ENCODE data around the gene MRPS2.
"Not testable (repeated sequence)": the region's sequence is repeated elsewhere in the genome, so short reads cannot be mapped to it uniquely, and the experiment has no call there.

MRPS2 gene

GRCh38 chr9:135531096-135531495 lies 30.6 kb downstream of the MRPS2 start:
- no peak for DNase-seq (ENCODE audit: low read depth, low spot score)

GRCh38 chr9:135533113-135533512 lies 32.6 kb downstream of the MRPS2 start:
- no peak for DNase-seq (ENCODE audit: low read depth, low spot score)

- DNase-seq (ENCODE audit: low read depth, low spot score), result no peak
These were observed 33.2 kb downstream of the MRPS2 start for GRCh38 chr9:135533674-135534073.

GRCh38 chr9:135534192-135534711 lies 33.8 kb downstream of the MRPS2 start:
- DNase-seq (ENCODE audit: low read depth, low spot score), result peak; percentile 67

- not testable (repeated sequence) for DNase-seq (ENCODE audit: low read depth, low spot score)
These were observed 34.3 kb downstream of the MRPS2 start for GRCh38 chr9:135534826-135535225.

- DNase-seq (ENCODE audit: low read depth, low spot score), result not testable (repeated sequence)
These were observed 35.1 kb downstream of the MRPS2 start for GRCh38 chr9:135535631-135536030.

- no peak for DNase-seq (ENCODE audit: low read depth, low spot score)
These were observed 35.7 kb downstream of the MRPS2 start for GRCh38 chr9:135536216-135536615.

GRCh38 chr9:135543262-135543894 lies 42.9 kb downstream of the MRPS2 start:
- DNase-seq (ENCODE audit: low read depth, low spot score), result peak; percentile 81

GRCh38 chr9:135544981-135545635 lies 44.6 kb downstream of the MRPS2 start:
- DNase-seq (ENCODE audit: low read depth, low spot score), result no peak

GRCh38 chr9:135545646-135546176 lies 45.2 kb downstream of the MRPS2 start, which contains the start of gene OBP2A:
Gene OBP2A (plus strand): TSS chr9:135546126. CDS start chr9:135546181, 55 bp downstream.
- DNase-seq (ENCODE audit: low read depth, low spot score), result not testable (repeated sequence)

- DNase-seq (ENCODE audit: low read depth, low spot score), result not testable (repeated sequence)
These were observed 46.5 kb downstream of the MRPS2 start for GRCh38 chr9:135546792-135547617.

GRCh38 chr9:135547756-135548736 lies 47.6 kb downstream of the MRPS2 start:
- no peak for DNase-seq (ENCODE audit: low read depth, low spot score)

- not testable (repeated sequence) for DNase-seq (ENCODE audit: low read depth, low spot score)
These were observed 49.2 kb downstream of the MRPS2 start for GRCh38 chr9:135549478-135550343.

GRCh38 chr9:135550344-135550918 lies 49.9 kb downstream of the MRPS2 start:
- DNase-seq (ENCODE audit: low read depth, low spot score), result no peak

GRCh38 chr9:135551031-135551430 lies 50.5 kb downstream of the MRPS2 start:
- DNase-seq (ENCODE audit: low read depth, low spot score), result no peak

- no peak for DNase-seq (ENCODE audit: low read depth, low spot score)
These were observed 51.0 kb downstream of the MRPS2 start for GRCh38 chr9:135551456-135551855.

GRCh38 chr9:135552021-135552697 lies 51.7 kb downstream of the MRPS2 start:
- no peak for DNase-seq (ENCODE audit: low read depth, low spot score)

- DNase-seq (ENCODE audit: low read depth, low spot score), result no peak
These were observed 52.3 kb downstream of the MRPS2 start for GRCh38 chr9:135552698-135553171.
